IMR-90 (cell line): ENCODE results near the gene PRAMEF27. TPM values are rescaled to one million over a fixed set of nuclear protein-coding genes. Genes with fewer than 3 reads are reported as not detected.
"Not testable (repeated sequence)": the region's sequence is repeated elsewhere in the genome, so short reads cannot be mapped to it uniquely, and the experiment has no call there.

Source experiments
- ATAC-seq: fragments of 200-7000 bp; cut with Tn5 transposase; 2 replicates; pipeline ENCODE4 v1.9.1; 2020; ENCODE audit warnings: low read depth, mild to moderate bottlenecking, moderate library complexity
- Bru-seq: library from RNA; stranded (reverse); fragments of 400-500 nt; gene quantifications from one replicate; lab custom pipeline; 2021; lab: Mats Ljungman, UMichigan
- BruChase-seq, 2 experiments: library from RNA; stranded (reverse); fragments of 400-500 nt; gene quantifications; one replicate each; lab custom pipeline; 2021; lab: Mats Ljungman, UMichigan
- BruUV-seq: library from RNA; stranded (reverse); fragments of 400-500 nt; replicated peaks from 2 replicates; lab custom pipeline; 2021; lab: Mats Ljungman, UMichigan
- CTCF ChIA-PET: fragments of 300-600 bp; formaldehyde crosslinking; extraction: SDS; loops from one replicate; lab custom pipeline; 2021; ENCODE audit warnings: antibody characterized with exemption; lab: Yijun Ruan, JAX
- POLR2A ChIA-PET: fragments of 300-600 bp; sonication (Branson Sonifier 250); formaldehyde crosslinking; loops from one replicate; lab custom pipeline; 2022; ENCODE audit warnings: antibody characterized with exemption; ENCODE audit not compliant: unreplicated experiment; lab: Charles Lee
- DNase-seq: peaks from one replicate; pipeline ENCODE4 v3.0.0; 2013
- H2AFZ ChIP-seq: replicated peaks from 2 replicates; pipeline ENCODE3; 2013; ENCODE audit warnings: low read length, mild to moderate bottlenecking; ENCODE audit not compliant: poor library complexity
- H2AK5ac ChIP-seq: 2 replicates; pipeline ENCODE4 v1.6.1; 2013; ENCODE audit warnings: low read depth, low read length, inconsistent platforms
- H2AK9ac ChIP-seq: replicated peaks from 2 replicates; pipeline ENCODE3; 2013; ENCODE audit warnings: mild to moderate bottlenecking, low read depth, low read length, moderate library complexity; ENCODE audit not compliant: poor library complexity
- H2BK120ac ChIP-seq: 2 replicates; pipeline ENCODE4 v1.6.1; 2013; ENCODE audit warnings: low read depth, low read length, inconsistent platforms
- H2BK15ac ChIP-seq: 3 replicates; pipeline ENCODE4 v1.6.1; 2013; ENCODE audit warnings: low read depth, low read length, inconsistent platforms
- H2BK20ac ChIP-seq: 2 replicates; pipeline ENCODE4 v1.6.1; 2013; ENCODE audit warnings: low read depth, mild to moderate bottlenecking, inconsistent platforms, low read length, moderate library complexity
- H2BK5ac ChIP-seq: 2 replicates; pipeline ENCODE4 v1.6.1; 2013; ENCODE audit warnings: mild to moderate bottlenecking, low read depth, low read length, inconsistent platforms; ENCODE audit not compliant: poor library complexity, severe bottlenecking
- H3K14ac ChIP-seq: replicated peaks from 2 replicates; pipeline ENCODE4 v1.6.1; 2013; ENCODE audit warnings: low read depth, low read length, inconsistent platforms
- H3K18ac ChIP-seq: 2 replicates; pipeline ENCODE4 v1.6.1; 2013; ENCODE audit warnings: low read depth, low read length, control low read depth
- H3K23ac ChIP-seq: 2 replicates; pipeline ENCODE4 v1.6.1; 2013; ENCODE audit warnings: low read depth, low read length, inconsistent platforms
- H3K27ac ChIP-seq: 2 replicates; pipeline ENCODE4 v1.5.1; 2013; ENCODE audit warnings: mild to moderate bottlenecking, control low read depth, low read length; ENCODE audit not compliant: insufficient read depth
- H3K27me3 ChIP-seq: 2 replicates; pipeline ENCODE4 v1.6.1; 2013; ENCODE audit warnings: low read length; ENCODE audit not compliant: control insufficient read depth, insufficient read depth
- H3K36me3 ChIP-seq: 2 replicates; pipeline ENCODE4 v1.6.1; 2013; ENCODE audit warnings: low read length, mixed read lengths; ENCODE audit not compliant: control insufficient read depth, insufficient read depth
- H3K4ac ChIP-seq: 2 replicates; pipeline ENCODE4 v1.6.1; 2013; ENCODE audit warnings: low read depth, low read length, inconsistent platforms
- H3K4me1 ChIP-seq: 2 replicates; pipeline ENCODE4 v1.6.1; 2013; ENCODE audit warnings: low read length, mixed read lengths; ENCODE audit not compliant: control insufficient read depth, insufficient read depth
- H3K4me2 ChIP-seq: 2 replicates; pipeline ENCODE4 v1.6.1; 2013; ENCODE audit warnings: low read depth, mild to moderate bottlenecking, control low read depth, low read length, moderate library complexity
- H3K4me3 ChIP-seq: 2 replicates; pipeline ENCODE4 v1.5.1; 2013; ENCODE audit warnings: low read depth, mild to moderate bottlenecking, control low read depth, low read length, moderate library complexity; ENCODE audit not compliant: insufficient read depth
- H3K56ac ChIP-seq: 2 replicates; pipeline ENCODE4 v1.6.1; 2013; ENCODE audit warnings: low read length, inconsistent platforms; ENCODE audit not compliant: insufficient read depth; ENCODE audit errors: extremely low read depth
- H3K79me1 ChIP-seq, 2 experiments: 2 replicates each; pipeline ENCODE4 v1.6.1; 2013; ENCODE audit warnings: low read length in 2 of 2, inconsistent platforms in 1 of 2, low read depth in 1 of 2
- H3K9ac ChIP-seq: 2 replicates; pipeline ENCODE4 v1.6.1; 2013; ENCODE audit warnings: low read depth, low read length, control low read depth
- H3K9me1 ChIP-seq: 2 replicates; pipeline ENCODE4 v1.6.1; 2013; ENCODE audit warnings: low read length, inconsistent platforms; ENCODE audit not compliant: insufficient read depth
- H3K9me3 ChIP-seq: 2 replicates; pipeline ENCODE4 v1.6.1; 2013; ENCODE audit warnings: low read length; ENCODE audit not compliant: control insufficient read depth, insufficient read depth
- H4K20me1 ChIP-seq: 2 replicates; pipeline ENCODE4 v1.6.1; 2013; ENCODE audit warnings: low read length, inconsistent platforms; ENCODE audit not compliant: insufficient read depth
- H4K5ac ChIP-seq: 2 replicates; pipeline ENCODE4 v1.6.1; 2013; ENCODE audit warnings: mild to moderate bottlenecking, low read depth, low read length, control low read depth
- H4K8ac ChIP-seq, 2 experiments: 2 replicates each; pipeline ENCODE4 v1.6.1; 2013; ENCODE audit warnings: low read depth in 2 of 2, low read length in 2 of 2, control low read depth in 1 of 2, inconsistent platforms in 1 of 2
- H4K91ac ChIP-seq: 2 replicates; pipeline ENCODE4 v1.6.1; 2013; ENCODE audit warnings: low read depth, low read length, inconsistent platforms; ENCODE audit not compliant: insufficient read depth
- WGBS, 2 experiments: methylation state at CpG; one replicate each; pipeline versions ENCODE4 v1.1.5 to v1.1.7; 2013; ENCODE audit warnings: missing lambda C conversion rate in 2 of 2; ENCODE audit not compliant: insufficient read length in 1 of 2; ENCODE audit errors: extremely low coverage in 2 of 2; 5-methylcytosine and 5-hydroxymethylcytosine counted together
- dilution Hi-C: fragments of 300-500 bp; cut with HindIII; formaldehyde crosslinking; loops from one replicate; pipeline ENCODE4 v1.14.3; 2018; ENCODE audit warnings: low sequenced_read_pairs; ENCODE audit not compliant: unreplicated experiment
- in situ Hi-C: fragments of 300-500 bp; cut with MboI; formaldehyde crosslinking; loops from 3 replicates; pipeline ENCODE4 v1.14.3; 2019; ENCODE audit warnings: low sequenced_read_pairs, inconsistent platforms, mixed read lengths
- intact Hi-C: fragments of 100-400 bp; cut with micrococcal nuclease; formaldehyde crosslinking; loops from 2 replicates; pipeline ENCODE4 v1.10.0; 2022
- long read RNA-seq: library from polyadenylated mRNA; unstranded; transcript quantifications from one replicate; pipeline ENCODE4 v2.0.0, GENCODE V29; 2021; ENCODE audit not compliant: unreplicated experiment
- polyA plus RNA-seq, 3 experiments: library from polyadenylated mRNA; depleted of rRNA; stranded (reverse); fragments of >200 nt; gene quantifications; 2 replicates each; pipeline ENCODE4 v1.2.3, GENCODE V29; 2012; ENCODE audit warnings: low replicate concordance in 1 of 3
- total RNA-seq: library from RNA; depleted of rRNA; stranded (reverse); fragments of >200 nt; gene quantifications from 2 replicates; pipeline ENCODE4 v1.2.3, GENCODE V29; 2012; rRNA removed

PRAMEF27 gene
- total RNA-seq (not detected in 2 replicates), polyA plus RNA-seq (2012; rRNA removed) (not detected in 2 replicates), Bru-seq, nascent RNA (not detected), BruChase-seq, experiment 1, labeled RNA remaining after a 6-hour chase (not detected), BruChase-seq, experiment 2, labeled RNA remaining after a 2-hour chase (not detected)
- polyA plus RNA-seq (2012; cell fraction: cytosol; rRNA removed): not detected in 2 replicates
- not detected in 2 replicates for polyA plus RNA-seq (2012; cell fraction: nucleus; rRNA removed; ENCODE audit: low replicate concordance)
- long read RNA-seq: 0 reads

GRCh38 chr1:13056475-13056874, at the start of gene PRAMEF27:
TSS of gene PRAMEF27 (minus strand) at chr1:13056575. CDS start at chr1:13053659, 2,916 bp downstream.
- POLR2A ChIA-PET, H4K20me1 ChIP-seq, H2AFZ ChIP-seq, H3K79me1 ChIP-seq, H4K91ac ChIP-seq, H3K4ac ChIP-seq, DNase-seq, H3K9me1 ChIP-seq, ATAC-seq, H3K14ac ChIP-seq, H3K56ac ChIP-seq, H3K4me1 ChIP-seq, H3K9me3 ChIP-seq, H2BK120ac ChIP-seq, H2AK5ac ChIP-seq, H2AK9ac ChIP-seq, BruUV-seq, H4K8ac ChIP-seq, H4K5ac ChIP-seq, H3K4me3 ChIP-seq, dilution Hi-C loops, H2BK15ac ChIP-seq, H3K36me3 ChIP-seq, H3K23ac ChIP-seq, intact Hi-C loops, H3K27ac ChIP-seq, in situ Hi-C loops, H3K4me2 ChIP-seq, H3K18ac ChIP-seq, H3K27me3 ChIP-seq, H2BK5ac ChIP-seq, H2BK20ac ChIP-seq, CTCF ChIA-PET, H3K9ac ChIP-seq: not testable (repeated sequence)
- WGBS, 2 experiments: no CpG with 5 or more reads among the region's 3 CpGs

GRCh38 chr1:13070474-13070873, 14.1 kb upstream of the PRAMEF27 start, which contains the start of gene PRAMEF25:
TSS of gene PRAMEF25 (plus strand) at chr1:13070774. CDS start at chr1:13073694, 2,920 bp downstream.
- BruUV-seq, intact Hi-C loops, in situ Hi-C loops, H3K27ac ChIP-seq, H3K79me1 ChIP-seq, H3K9me3 ChIP-seq, H2BK20ac ChIP-seq, H3K4me2 ChIP-seq, H2BK120ac ChIP-seq, POLR2A ChIA-PET, H3K4me1 ChIP-seq, dilution Hi-C loops, H4K91ac ChIP-seq, ATAC-seq, H2BK15ac ChIP-seq, CTCF ChIA-PET, H2AK5ac ChIP-seq, H3K4me3 ChIP-seq, H3K18ac ChIP-seq, H2AFZ ChIP-seq, H2BK5ac ChIP-seq, H3K9me1 ChIP-seq, H3K27me3 ChIP-seq, H3K23ac ChIP-seq, H4K5ac ChIP-seq, H2AK9ac ChIP-seq, DNase-seq, H3K36me3 ChIP-seq, H3K14ac ChIP-seq, H4K20me1 ChIP-seq, H4K8ac ChIP-seq, H3K56ac ChIP-seq, H3K4ac ChIP-seq, H3K9ac ChIP-seq: not testable (repeated sequence)
- WGBS, 2 experiments: no CpG with 5 or more reads among the region's 4 CpGs
